ENCODE measurements around the gene BPIFA2. TPM values are rescaled to one million over a fixed set of nuclear protein-coding genes. Genes with fewer than 3 reads are reported as not detected.

The BPIFA2 gene
- total and polyA plus RNA-seq, 10 of the 15 experiments (the other 5 are each of a cell fraction or from before 2014, with no cell fraction given), result not detected

GRCh38 chr20:33165416-33166055 lies 2.4 kb upstream of the BPIFA2 start:
- RAD21 ChIA-PET (ENCODE audit: unreplicated experiment), result no interaction called here
- H4K20me1 ChIP-seq (ENCODE audit: control insufficient read depth, insufficient read depth), result no peaks in the 10 kb centered on the region
- peaks cover 5% of the 10 kb centered on the region; the same call in 2 of the 3 replicates for H3K9me3 ChIP-seq (replicated peaks; ENCODE audit: control insufficient read depth, insufficient read depth, low read length)
- DNase-seq (ENCODE audit: low read depth, low spot score) (no peak), FAIRE-seq (no peak), ATAC-seq (no peak)
- H3K9ac ChIP-seq (ENCODE audit: control insufficient read depth, insufficient read depth, low read length), result no peak overlapping the region
- H3K79me2 ChIP-seq (ENCODE audit: control insufficient read depth, insufficient read depth, low read length), result no peaks in the 10 kb centered on the region
- SMC1A ChIA-PET (ENCODE audit: uncharacterized antibody, unreplicated experiment), result no interaction called here
- POLR2A ChIA-PET, result no interaction called here
- H3K4me2 ChIP-seq (ENCODE audit: control insufficient read depth, insufficient read depth), result no peak overlapping the region
- H3K4me3 ChIP-seq, result no peak overlapping the region
- no peaks in the 10 kb centered on the region for H3K4me1 ChIP-seq (ENCODE audit: control insufficient read depth, insufficient read depth, low read length)
- H3K27ac ChIP-seq (ENCODE audit: control insufficient read depth, insufficient read depth), result no peak overlapping the region
- H2AFZ ChIP-seq (ENCODE audit: control insufficient read depth, low read depth, low read length), result no peak overlapping the region
- TF ChIP-seq ETV6 (conservative IDR thresholded peaks at IDR 0.05 in 1 of 2, IDR thresholded peaks at IDR 0.05 in 1 of 2; ENCODE audit: borderline replicate concordance in 1 of 2, low read depth in 1 of 2), result no peak
- no peak for TF ChIP-seq SIX5 (IDR thresholded peaks at IDR 0.05; ENCODE audit: low read depth, low read length, severe bottlenecking)
- no peak for TF ChIP-seq ZBTB4 (CRISPR knock-in tag; IDR thresholded peaks at IDR 0.05)
- TF ChIP-seq SREBF2 (IDR thresholded peaks at IDR 0.05; ENCODE audit: low read length), result no peak
- TF ChIP-seq MYB (IDR thresholded peaks at IDR 0.05; ENCODE audit: borderline replicate concordance, low read depth, low read length), result no peak
- no peaks in the 10 kb centered on the region for H3K27me3 ChIP-seq (replicated peaks in 1 of 2; ENCODE audit: control insufficient read depth in 2 of 2, insufficient read depth in 2 of 2, low read length in 1 of 2)
- no TSS peak for BruUV-seq (replicated peaks)
- intact Hi-C loops (cut with micrococcal nuclease; ENCODE audit: unreplicated experiment) (no loop called here), in situ Hi-C loops (cut with MboI) (no loop called here)
- WGBS (ENCODE audit: insufficient coverage, insufficient replicate concordance, low lambda C conversion rate, missing lambda C conversion rate), result 61% methylated on average over 8 of the region's 8 CpGs
- no peaks in the 10 kb centered on the region for H3K36me3 ChIP-seq (ENCODE audit: control insufficient read depth in 2 of 2, insufficient read depth in 2 of 2, low read length in 1 of 2)
- CTCF ChIA-PET, result no interaction called here
